HG03432 (cell line): Measurements from ENCODE around the gene TUBB4B.

Experiments
- ATAC-seq: cut with Tn5 transposase; IDR thresholded peaks from one replicate; pipeline ENCODE4 v1.9.1; 2021; ENCODE audit warnings: mild to moderate bottlenecking, moderate library complexity; ENCODE audit not compliant: unreplicated experiment

The TUBB4B gene

GRCh38 chr9:137269231-137269772 lies 28.2 kb downstream of the TUBB4B start:
- ATAC-seq = no peak

GRCh38 chr9:137270929-137271695 lies 30.0 kb downstream of the TUBB4B start:
- no peak for ATAC-seq

- ATAC-seq = no peak
These were observed 30.6 kb downstream of the TUBB4B start for GRCh38 chr9:137271696-137272076.

- no peak for ATAC-seq
These were observed 31.4 kb downstream of the TUBB4B start for GRCh38 chr9:137272241-137273094.

- no peak for ATAC-seq
These were observed 32.0 kb downstream of the TUBB4B start for GRCh38 chr9:137273095-137273490.

- no peak for ATAC-seq
These were observed 32.7 kb downstream of the TUBB4B start for GRCh38 chr9:137273611-137274320.

- no peak for ATAC-seq
These were observed 34.1 kb downstream of the TUBB4B start for GRCh38 chr9:137275203-137275587.

GRCh38 chr9:137275588-137276472 lies 34.7 kb downstream of the TUBB4B start:
- no peak for ATAC-seq

GRCh38 chr9:137276473-137277328 lies 35.6 kb downstream of the TUBB4B start:
- no peak for ATAC-seq

- peak; percentile 68 for ATAC-seq
These were observed 36.4 kb downstream of the TUBB4B start, which contains the start of gene TOR4A for GRCh38 chr9:137277329-137278041. TOR4A (plus strand) TSS chr9:137277726; CDS start chr9:137278690, 964 bp downstream.

GRCh38 chr9:137278061-137278701 lies 37.1 kb downstream of the TUBB4B start:
- ATAC-seq = peak; percentile 11

- ATAC-seq = no peak
These were observed 37.9 kb downstream of the TUBB4B start for GRCh38 chr9:137278721-137279711.

GRCh38 chr9:137279741-137280473 lies 38.8 kb downstream of the TUBB4B start:
- ATAC-seq = no peak

GRCh38 chr9:137280474-137281344 lies 39.6 kb downstream of the TUBB4B start:
- no peak for ATAC-seq
